GM21723 (cell line): ENCODE measurements around the gene GBGT1.

Experiments
- ATAC-seq: cut with Tn5 transposase; IDR thresholded peaks from one replicate; pipeline ENCODE4 v1.9.1; 2021; ENCODE audit warnings: mild to moderate bottlenecking, moderate library complexity; ENCODE audit not compliant: unreplicated experiment

GBGT1 gene

GRCh38 chr9:133166392-133166791 lies 2.7 kb upstream of the GBGT1 start:
- ATAC-seq: no peak

- no peak for ATAC-seq
These were observed 1.7 kb upstream of the GBGT1 start for GRCh38 chr9:133165452-133165730.

- ATAC-seq: no peak
These were observed 477 bp upstream of the GBGT1 start for GRCh38 chr9:133164191-133164590.

GRCh38 chr9:133162861-133163503 lies 732 bp downstream of the GBGT1 start:
- no peak for ATAC-seq

- no peak for ATAC-seq
These were observed 2.2 kb downstream of the GBGT1 start for GRCh38 chr9:133161547-133161950.

GRCh38 chr9:133160742-133161546 lies 2.8 kb downstream of the GBGT1 start:
- no peak for ATAC-seq

- no peak for ATAC-seq
These were observed 5.0 kb downstream of the GBGT1 start for GRCh38 chr9:133158695-133159094.

GRCh38 chr9:133155156-133155555 lies 8.6 kb downstream of the GBGT1 start:
- no peak for ATAC-seq

- ATAC-seq: no peak
These were observed 9.4 kb downstream of the GBGT1 start for GRCh38 chr9:133154097-133154989.

- ATAC-seq: no peak
These were observed 10.3 kb downstream of the GBGT1 start for GRCh38 chr9:133153227-133154096.

- no peak for ATAC-seq
These were observed 11.9 kb downstream of the GBGT1 start for GRCh38 chr9:133151601-133152525.

GRCh38 chr9:133151041-133151440 lies 12.7 kb downstream of the GBGT1 start:
- ATAC-seq: no peak

GRCh38 chr9:133149130-133150015 lies 14.3 kb downstream of the GBGT1 start:
- peak; percentile 67 for ATAC-seq

- ATAC-seq: peak; percentile 7
These were observed 15.2 kb downstream of the GBGT1 start for GRCh38 chr9:133148199-133149129.

GRCh38 chr9:133147412-133148198 lies 16.1 kb downstream of the GBGT1 start:
- ATAC-seq: peak; percentile 20

- no peak for ATAC-seq
These were observed 16.8 kb downstream of the GBGT1 start for GRCh38 chr9:133146746-133147411.
